GM12874 (cell line): Measurements from ENCODE around the gene SORCS2.

Experiments used
- TF ChIP-seq, protein P1 (sequence below): IDR thresholded peaks from 2 replicates; pipeline ENCODE4 v1.5.1; 2011; ENCODE audit warnings: low read depth, mild to moderate bottlenecking, control low read depth, low read length, moderate library complexity; ENCODE audit not compliant: insufficient read depth

Gene SORCS2

DNA sequence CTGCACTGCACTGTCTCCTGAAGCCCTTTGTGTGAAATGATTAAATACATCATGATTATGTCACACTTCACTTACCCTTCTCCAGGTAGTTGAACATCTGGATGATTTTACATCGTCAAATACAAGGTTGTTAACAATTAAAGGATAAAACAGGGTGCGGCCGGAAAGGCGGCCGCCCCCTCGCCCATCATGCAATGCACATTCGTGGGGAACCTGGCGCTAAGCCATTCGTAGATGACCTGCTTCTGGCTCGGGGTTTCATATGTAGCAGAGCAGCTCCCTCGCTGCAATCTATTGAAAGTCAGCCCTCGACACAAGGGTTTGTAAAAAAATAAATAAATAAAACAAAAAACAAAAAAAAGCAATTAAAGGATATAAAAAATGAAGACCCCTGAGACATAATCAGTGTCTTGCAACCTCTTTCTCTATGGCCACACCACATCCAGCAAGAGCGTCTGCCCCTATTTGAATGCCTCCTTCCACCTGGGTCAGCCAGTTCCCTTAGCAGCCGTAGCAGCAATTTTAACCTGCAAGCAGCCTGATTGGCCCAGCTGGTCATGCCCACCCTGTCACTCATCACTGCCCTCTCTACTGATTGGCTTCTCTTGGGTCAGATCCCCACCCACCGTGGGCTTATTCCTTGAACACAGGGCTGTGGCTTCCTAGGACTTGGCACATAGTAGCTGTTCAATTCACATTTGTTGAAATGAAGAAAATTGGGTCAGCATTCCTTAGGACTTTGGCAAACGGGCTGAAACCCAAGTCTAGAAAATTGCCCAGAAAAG lies 390.2 kb downstream of the SORCS2 start:
- TF ChIP-seq, protein P1, sequence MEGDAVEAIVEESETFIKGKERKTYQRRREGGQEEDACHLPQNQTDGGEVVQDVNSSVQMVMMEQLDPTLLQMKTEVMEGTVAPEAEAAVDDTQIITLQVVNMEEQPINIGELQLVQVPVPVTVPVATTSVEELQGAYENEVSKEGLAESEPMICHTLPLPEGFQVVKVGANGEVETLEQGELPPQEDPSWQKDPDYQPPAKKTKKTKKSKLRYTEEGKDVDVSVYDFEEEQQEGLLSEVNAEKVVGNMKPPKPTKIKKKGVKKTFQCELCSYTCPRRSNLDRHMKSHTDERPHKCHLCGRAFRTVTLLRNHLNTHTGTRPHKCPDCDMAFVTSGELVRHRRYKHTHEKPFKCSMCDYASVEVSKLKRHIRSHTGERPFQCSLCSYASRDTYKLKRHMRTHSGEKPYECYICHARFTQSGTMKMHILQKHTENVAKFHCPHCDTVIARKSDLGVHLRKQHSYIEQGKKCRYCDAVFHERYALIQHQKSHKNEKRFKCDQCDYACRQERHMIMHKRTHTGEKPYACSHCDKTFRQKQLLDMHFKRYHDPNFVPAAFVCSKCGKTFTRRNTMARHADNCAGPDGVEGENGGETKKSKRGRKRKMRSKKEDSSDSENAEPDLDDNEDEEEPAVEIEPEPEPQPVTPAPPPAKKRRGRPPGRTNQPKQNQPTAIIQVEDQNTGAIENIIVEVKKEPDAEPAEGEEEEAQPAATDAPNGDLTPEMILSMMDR: no peak

DNA sequence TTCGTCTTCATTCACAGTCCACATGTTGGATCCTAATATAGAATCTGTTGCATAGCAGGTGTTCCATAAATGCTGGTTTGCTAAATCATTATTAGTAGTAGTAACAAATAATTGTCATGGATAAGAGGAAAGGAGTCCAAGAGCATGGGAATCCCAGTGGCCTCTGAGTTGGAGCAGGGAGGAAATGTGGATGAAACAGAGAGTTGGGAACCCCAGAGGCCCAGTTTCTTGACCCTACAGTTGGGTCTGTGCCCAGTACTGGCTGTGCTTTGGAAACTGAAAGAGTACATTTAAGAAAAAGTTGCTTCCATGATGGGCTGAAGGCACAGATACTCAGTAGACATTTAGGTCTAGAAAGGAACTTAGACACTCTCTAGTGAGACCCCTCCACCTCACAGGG lies 391.8 kb downstream of the SORCS2 start:
- TF ChIP-seq, protein P1: no peak

DNA sequence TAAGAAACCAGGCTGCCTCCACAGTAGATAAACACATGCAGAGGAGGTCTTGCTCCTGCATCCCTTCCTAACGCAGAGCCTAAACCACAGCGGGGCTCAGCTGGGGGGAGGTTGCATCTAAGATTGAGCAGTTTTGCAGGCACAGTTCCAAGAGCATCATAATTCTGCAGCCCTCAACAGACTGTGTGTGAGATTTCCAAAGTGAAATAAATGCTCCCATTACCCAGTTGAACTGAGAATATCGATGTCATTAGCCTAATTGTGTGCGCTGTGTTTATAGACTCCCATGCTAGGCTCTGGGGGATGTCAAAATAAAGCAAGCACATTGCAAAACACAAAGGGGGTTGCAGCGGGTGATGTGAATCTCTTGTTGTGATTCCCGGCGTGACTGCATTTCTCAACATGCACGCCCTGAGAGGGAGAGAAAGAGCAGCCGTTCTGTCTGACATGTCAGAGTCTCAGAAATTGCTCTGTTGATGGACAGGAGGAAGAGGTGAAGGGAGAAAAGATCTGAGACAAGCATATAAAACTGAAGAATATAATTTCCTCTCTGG lies 392.3 kb downstream of the SORCS2 start:
- TF ChIP-seq, protein P1: no peak

DNA sequence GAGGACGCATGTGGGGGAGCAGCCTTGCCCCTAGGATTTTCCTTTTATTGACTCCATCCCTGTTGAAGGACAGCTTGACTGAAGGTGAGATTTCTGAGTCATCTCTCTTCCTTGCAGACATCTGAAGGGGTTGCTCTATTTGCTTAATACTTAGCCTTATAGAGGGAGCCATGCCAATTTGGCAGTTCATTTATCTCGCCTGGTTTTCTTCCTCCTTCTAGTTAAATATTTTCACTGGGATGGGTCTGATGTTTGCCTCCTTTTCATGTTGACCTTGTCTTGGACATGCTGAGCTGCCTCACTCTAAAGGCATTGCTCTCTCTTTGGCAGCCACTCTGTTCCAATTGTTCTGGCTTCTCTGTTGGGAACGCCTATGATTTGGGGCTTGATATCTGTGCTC lies 393.4 kb downstream of the SORCS2 start:
- TF ChIP-seq, protein P1: no peak

DNA sequence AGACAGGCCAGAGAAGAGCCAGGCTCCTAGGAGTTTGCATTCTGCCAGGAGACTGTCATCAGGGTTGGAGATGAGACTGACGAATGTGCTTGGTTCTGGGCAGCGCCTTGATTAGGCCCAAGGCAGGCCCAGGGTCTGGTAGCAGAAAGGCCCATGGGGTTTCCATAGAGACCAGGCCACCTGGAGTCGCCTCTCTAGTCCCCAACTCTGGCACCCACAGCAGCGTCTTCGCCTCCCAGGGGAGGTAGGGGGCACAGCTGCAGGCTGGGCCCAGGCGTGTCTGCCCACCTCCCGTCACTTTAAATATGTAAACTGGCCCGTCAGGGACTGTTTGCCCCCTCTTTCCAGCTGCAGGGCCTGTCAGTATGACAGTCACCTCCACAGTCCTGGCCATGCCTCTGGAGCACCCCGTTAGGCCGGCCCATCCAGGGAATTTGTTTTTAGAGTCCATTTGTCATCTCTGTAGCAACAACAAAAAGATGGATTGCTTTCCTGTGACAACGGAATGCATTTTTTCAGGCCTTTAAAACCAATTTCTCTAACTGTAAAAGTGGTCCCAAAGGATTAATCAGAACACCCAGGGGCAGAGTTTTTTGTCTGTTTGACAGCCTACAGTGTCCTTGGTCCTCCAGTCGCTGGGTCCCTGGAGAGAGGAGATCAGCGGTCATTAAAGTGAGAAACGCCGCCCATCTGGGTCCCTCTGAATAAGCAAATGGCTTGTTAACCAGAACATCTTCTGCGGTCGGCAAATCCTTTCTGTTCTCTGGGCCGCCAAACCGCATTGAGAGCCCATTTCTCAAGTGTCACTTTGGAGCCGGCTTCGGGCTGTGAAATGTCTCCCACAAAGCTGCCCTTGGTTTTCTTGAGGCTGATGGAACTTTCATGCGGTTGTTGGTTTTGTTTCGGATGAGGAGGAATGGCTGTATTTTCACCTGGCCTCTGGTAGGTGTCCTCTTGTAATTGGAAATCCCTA lies 395.4 kb downstream of the SORCS2 start:
- TF ChIP-seq, protein P1: no peak

DNA sequence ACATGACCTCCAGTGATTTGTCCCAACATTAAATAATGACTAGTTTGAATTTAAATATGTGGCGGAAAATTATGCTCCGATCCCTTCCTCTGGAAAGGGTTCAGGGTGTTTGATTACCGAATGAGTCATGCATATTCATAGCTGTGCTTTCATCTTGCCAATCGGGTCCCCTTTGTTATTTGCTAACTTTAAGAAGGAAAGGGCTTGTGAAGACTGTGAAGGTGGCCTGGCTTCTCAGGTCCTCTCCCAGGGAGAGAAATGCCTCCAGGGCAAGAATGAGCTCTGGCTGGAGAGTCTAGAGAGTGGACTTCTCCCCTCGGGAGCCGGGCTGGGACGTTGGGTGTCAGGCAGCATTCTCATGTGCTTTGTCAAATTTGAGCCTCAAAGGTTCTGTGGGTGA lies 397.9 kb downstream of the SORCS2 start:
- TF ChIP-seq, protein P1: no peak

DNA sequence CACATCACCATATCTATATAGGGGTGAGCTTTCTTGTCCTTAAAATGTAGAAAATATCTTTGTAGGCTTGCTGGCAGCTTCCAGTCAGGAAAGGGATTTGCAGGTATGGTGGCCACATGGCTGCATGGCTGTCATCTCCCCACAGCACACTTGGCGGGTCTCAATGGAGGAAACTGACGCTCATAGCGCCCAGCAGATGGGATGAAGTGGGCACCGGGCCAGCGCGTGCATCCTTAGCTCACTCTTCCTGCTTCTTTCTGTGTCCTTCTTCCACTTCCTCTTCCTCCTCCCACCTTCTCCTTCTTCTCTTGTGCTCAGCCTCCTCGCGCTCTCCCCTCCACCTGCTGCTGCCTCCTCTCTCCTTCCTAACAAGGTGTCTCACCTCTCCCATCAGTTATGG lies 398.6 kb downstream of the SORCS2 start:
- TF ChIP-seq, protein P1: no peak
